ENCODE results near the gene ADAM30.

- no peak for TF ChIP-seq CTCF (conservative IDR thresholded peaks at IDR 0.05; ENCODE audit: low read length)
- TF ChIP-seq EZH2phosphoT487 (IDR thresholded peaks at IDR 0.05; ENCODE audit: borderline replicate concordance, low read depth, low read length): no peak
Observed at GRCh38 chr1:119895102-119895501, 1.2 kb downstream of the ADAM30 start.
